Anterior cingulate cortex (tissue), 58 donors: ENCODE results near the gene ITPK1.
A peak's percentile ranks its signal among the peaks of the same experiment; 100 is the strongest.

Source experiments
- DNase-seq, 58 donors: peaks; one replicate each; lab custom pipeline; 2025; lab: John Stamatoyannopoulos, UW

ITPK1 gene

GRCh38 chr14:93049315-93049714 lies 66.4 kb downstream of the ITPK1 start:
- no peak for DNase-seq

DNA sequence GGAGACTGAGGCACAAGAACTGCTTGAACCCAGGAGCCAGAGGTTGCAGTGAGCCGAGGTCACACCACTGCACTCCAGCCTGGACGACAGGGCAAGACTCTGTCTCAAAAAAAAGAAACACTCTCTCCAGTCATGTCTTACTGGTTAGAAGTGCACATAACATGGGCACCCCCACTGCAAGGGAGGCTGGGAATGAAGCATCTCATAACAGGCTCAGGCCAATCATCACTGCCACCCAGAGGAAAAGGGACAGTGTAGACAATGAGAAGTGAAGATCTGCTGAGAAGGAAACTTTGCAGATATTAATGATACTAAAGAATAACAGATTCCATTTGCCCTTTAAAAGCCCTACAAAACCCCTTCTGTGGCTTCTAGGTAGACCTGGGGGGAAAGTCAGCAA lies 66.9 kb downstream of the ITPK1 start:
- DNase-seq, result peak in 2 of 58 donors; percentile 28

- no peak for DNase-seq
Measured at GRCh38 chr14:93047661-93048060, 68.1 kb downstream of the ITPK1 start.

DNA sequence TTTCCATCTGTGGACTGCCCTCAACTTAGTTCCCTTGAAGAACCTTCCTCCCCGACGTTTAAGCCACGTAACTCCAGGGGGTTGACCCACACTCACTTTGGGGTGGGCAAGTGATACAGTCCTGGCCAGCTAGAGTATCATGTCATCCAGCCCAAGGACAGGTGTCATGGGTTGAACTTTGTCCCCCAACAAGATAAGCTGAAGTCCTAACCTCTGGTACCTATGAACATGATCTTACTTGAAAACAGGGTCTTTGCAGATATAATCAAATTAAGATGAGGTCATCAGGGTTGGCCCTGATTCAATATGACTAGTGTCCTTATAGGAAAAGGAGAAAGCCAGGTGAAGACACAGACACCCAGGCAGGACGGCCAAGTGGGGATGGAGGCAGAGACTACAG lies 68.6 kb downstream of the ITPK1 start:
- DNase-seq, result no peak

- DNase-seq, result no peak
Measured at GRCh38 chr14:93046705-93047050, 69.0 kb downstream of the ITPK1 start.

- no peak for DNase-seq
Measured at GRCh38 chr14:93045965-93046704, 69.6 kb downstream of the ITPK1 start.

- DNase-seq, result no peak
Measured at GRCh38 chr14:93045211-93045674, 70.5 kb downstream of the ITPK1 start.

- DNase-seq, result no peak
Measured at GRCh38 chr14:93044556-93044955, 71.2 kb downstream of the ITPK1 start.

DNA sequence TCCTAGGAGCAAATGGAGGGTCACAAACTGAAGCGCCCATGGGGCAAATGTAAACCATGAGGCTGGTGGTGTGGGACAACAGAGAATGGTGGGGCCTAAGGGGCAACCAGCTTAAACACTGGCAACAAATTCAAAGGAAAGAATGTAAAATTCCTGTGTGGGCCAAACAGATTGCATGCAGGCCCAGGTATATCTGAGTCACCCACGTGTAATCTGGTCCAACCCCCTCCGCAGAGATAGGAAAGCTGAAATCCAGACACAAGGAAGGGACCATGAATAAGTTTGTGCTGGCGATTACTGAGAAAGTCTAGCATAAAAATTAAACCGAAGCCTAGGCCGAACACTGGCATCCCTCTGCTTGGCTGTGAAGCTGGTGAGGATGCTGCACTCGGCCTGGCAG lies 71.6 kb downstream of the ITPK1 start:
- no peak for DNase-seq

DNA sequence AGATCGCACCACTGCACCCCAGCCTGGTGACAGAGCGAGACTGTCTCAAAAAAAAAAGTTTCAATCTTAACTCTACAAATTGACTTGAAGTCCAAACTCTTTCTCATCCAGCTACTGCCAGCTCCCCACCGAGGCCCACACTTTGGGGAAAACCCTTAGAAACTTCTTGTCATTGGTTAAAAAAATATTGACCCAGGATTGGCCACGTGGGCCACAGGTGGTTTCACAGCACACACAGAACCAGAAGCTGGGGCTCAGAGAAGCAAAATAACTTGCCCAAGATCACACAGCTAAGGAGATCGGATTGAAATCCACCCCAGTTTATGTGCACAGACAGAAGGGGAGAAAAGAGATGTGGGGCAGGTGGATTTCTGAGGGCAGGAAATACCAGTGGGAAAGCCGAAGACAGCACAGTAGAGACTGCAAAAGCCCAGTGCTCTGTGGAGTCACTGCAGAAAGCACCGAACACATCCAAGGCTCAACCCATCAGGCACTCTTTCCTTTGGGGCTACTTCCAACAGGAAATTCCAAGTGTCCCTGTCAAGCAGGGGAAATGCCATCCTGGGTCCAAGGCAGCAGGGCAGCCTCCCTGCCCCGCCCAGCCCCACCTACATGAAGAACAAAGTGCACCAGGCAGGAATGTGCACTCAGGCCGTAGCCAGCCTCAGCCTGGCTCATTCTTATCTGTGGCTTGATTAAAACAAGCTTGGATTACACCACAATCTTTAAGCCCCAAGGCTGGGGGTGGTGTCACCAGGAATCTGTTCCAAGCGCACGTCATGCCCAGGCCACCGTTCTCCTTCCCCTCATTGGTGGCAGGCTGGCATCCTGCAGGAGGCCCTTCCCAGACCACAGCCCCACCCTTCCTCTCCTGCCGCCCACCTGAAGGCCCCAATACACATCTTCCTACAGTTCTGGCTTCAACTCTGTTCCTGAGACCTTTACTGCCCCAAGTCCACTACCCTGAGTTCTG lies 72.5 kb downstream of the ITPK1 start:
- no peak for DNase-seq

- no peak for DNase-seq
Measured at GRCh38 chr14:93041830-93042229, 73.9 kb downstream of the ITPK1 start.

DNA sequence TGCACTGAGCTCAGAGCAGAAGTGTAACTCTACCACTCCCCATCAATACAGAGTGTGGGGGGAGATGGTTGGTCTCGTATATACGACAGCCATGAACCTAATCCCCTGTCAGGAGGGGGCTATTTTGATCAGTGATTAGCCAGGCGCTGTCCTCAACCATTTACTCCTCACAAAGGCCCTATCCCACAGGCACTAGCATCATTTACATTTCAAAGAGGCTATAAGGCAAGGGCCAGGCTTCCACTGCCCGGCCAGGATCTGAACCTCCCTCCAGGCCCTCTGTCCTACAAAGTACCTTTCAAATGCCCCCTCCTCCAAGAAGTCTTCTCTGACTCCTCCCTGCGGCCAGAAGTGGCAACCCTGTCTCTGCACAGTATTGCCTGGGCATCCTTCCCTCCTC lies 74.7 kb downstream of the ITPK1 start:
- DNase-seq, result no peak

GRCh38 chr14:93040443-93040842 lies 75.3 kb downstream of the ITPK1 start:
- peak in 38 of 58 donors; percentile 20 to 81 (median 51) for DNase-seq

DNA sequence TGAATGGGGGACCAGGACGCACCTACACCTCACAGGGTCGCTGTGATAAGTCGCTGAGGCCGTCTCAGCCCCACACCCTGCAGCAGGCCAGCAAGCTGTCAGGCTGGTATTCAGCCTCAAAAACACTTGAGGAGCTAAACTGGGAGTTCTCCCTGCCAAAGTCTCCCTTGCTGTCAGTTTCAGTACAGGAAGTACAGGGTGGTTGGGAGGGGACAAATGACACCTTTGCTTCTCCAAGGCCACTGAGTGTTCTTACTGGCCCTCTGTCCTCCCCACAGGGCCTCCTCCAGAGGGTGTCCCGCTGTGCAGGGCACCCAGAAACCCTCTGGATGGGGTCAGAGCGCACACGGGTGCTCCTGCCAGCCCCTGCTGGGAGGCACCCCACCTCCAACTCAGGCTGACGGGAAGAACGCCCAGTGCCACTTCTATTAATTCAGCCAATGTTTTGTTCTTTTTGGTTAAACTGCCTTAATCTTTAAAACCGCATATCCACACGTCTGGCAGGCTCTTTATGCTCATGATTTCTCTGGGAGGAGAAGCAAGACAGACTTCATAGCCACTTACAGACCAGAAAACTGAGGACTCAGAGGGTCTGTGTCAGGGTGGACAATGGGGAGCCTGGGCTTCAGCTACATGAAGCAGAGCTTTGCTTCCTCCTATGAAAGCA lies 75.9 kb downstream of the ITPK1 start:
- peak in 4 of 58 donors; percentile 25 to 60 (median 51) for DNase-seq

GRCh38 chr14:93037351-93037750 lies 78.4 kb downstream of the ITPK1 start:
- DNase-seq, result no peak

DNA sequence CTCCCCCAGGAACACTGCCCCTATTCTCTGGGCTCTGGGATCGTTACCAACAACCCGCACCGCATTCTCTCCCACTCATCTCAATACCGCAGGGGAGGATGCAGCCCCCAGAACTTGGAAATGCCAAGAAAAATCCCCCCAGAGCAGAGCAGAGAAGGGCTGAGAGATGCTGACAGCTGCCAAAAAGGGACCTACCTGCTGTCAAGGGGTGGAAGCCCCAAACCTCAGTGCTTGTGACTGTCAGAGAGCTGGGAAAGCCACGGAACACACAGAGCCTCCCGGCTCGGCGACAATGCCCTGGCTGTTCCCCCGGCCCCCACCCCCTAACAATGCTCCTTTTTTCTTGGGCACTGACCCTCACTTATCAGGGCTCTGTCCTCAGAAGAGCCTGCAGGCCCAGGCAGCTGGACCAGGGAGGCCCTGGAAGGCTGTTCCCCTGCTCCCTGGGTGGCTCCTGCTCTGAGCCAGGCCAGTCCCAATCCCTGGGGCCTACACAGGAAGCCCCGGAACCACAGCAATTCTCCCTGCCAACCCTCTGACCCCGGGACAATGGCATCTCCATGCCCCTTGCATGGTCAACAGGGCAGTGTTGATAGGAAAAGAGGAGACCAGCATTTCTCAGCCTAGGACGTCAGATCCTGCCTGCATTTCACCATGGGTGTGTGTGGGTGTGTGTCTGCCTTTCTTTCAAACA lies 78.9 kb downstream of the ITPK1 start:
- peak in 56 of 58 donors; percentile 22 to 98 (median 87) for DNase-seq

GRCh38 chr14:93035917-93036651 lies 79.6 kb downstream of the ITPK1 start:
- DNase-seq, result peak in 56 of 58 donors; percentile 29 to 98 (median 89)

DNA sequence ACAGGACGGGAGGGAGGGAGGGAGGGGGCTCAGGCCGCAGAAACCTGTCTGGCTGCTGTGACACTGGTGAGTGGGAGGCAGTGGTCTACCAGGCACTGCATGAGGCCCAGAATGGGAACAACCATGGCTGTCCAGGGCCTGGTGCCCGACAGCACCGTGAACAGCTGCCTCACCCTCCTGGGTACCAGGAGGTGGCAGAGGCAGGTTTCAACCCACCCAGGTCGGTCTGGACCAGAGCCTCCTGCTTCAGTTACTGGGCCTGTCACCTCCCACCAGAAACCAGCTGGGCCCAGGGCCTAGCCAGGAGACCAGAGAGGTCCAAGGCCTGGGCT lies 80.2 kb downstream of the ITPK1 start:
- DNase-seq, result no peak

DNA sequence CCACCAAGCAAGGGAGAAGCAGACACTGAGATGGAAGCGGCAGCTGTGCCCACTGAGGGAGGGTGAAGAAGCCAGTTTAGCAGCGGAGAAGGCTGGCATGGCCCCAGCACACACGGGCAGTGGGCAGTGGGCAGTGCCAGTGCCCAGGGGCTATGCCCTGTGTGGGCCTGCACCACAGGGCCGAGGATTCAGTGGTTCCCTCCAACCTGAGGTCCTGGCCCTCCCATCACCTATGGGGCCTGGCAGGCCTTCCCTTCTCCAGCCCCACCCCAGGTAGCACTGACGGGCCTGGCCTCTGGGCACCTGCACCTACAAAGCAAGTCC lies 81.1 kb downstream of the ITPK1 start:
- no peak for DNase-seq
